IMR-90 (cell line): ENCODE measurements around the gene BMPER. TPM values are rescaled to one million over a fixed set of nuclear protein-coding genes. Genes with fewer than 3 reads are reported as not detected.
A peak's percentile ranks its signal among the peaks of the same experiment; 100 is the strongest.

Experiments
- ATAC-seq: fragments of 200-7000 bp; cut with Tn5 transposase; 2 replicates; pipeline ENCODE4 v1.9.1; 2020; ENCODE audit warnings: low read depth, mild to moderate bottlenecking, moderate library complexity
- BruUV-seq: library from RNA; stranded (reverse); fragments of 400-500 nt; replicated peaks from 2 replicates; lab custom pipeline; 2021; lab: Mats Ljungman, UMichigan
- CTCF ChIA-PET: fragments of 300-600 bp; formaldehyde crosslinking; extraction: SDS; loops from one replicate; lab custom pipeline; 2021; ENCODE audit warnings: antibody characterized with exemption; lab: Yijun Ruan, JAX
- POLR2A ChIA-PET: fragments of 300-600 bp; sonication (Branson Sonifier 250); formaldehyde crosslinking; loops from one replicate; lab custom pipeline; 2022; ENCODE audit warnings: antibody characterized with exemption; ENCODE audit not compliant: unreplicated experiment; lab: Charles Lee
- DNase-seq: peaks from one replicate; pipeline ENCODE4 v3.0.0; 2013
- H2AFZ ChIP-seq: replicated peaks from 2 replicates; pipeline ENCODE3; 2013; ENCODE audit warnings: low read length, mild to moderate bottlenecking; ENCODE audit not compliant: poor library complexity
- H2AK5ac ChIP-seq: 2 replicates; pipeline ENCODE4 v1.6.1; 2013; ENCODE audit warnings: low read depth, low read length, inconsistent platforms
- H2AK9ac ChIP-seq: replicated peaks from 2 replicates; pipeline ENCODE3; 2013; ENCODE audit warnings: mild to moderate bottlenecking, low read depth, low read length, moderate library complexity; ENCODE audit not compliant: poor library complexity
- H2BK120ac ChIP-seq: 2 replicates; pipeline ENCODE4 v1.6.1; 2013; ENCODE audit warnings: low read depth, low read length, inconsistent platforms
- H2BK15ac ChIP-seq: 3 replicates; pipeline ENCODE4 v1.6.1; 2013; ENCODE audit warnings: low read depth, low read length, inconsistent platforms
- H2BK20ac ChIP-seq: 2 replicates; pipeline ENCODE4 v1.6.1; 2013; ENCODE audit warnings: low read depth, mild to moderate bottlenecking, inconsistent platforms, low read length, moderate library complexity
- H2BK5ac ChIP-seq: 2 replicates; pipeline ENCODE4 v1.6.1; 2013; ENCODE audit warnings: mild to moderate bottlenecking, low read depth, low read length, inconsistent platforms; ENCODE audit not compliant: poor library complexity, severe bottlenecking
- H3K14ac ChIP-seq: replicated peaks from 2 replicates; pipeline ENCODE4 v1.6.1; 2013; ENCODE audit warnings: low read depth, low read length, inconsistent platforms
- H3K18ac ChIP-seq: 2 replicates; pipeline ENCODE4 v1.6.1; 2013; ENCODE audit warnings: low read depth, low read length, control low read depth
- H3K23ac ChIP-seq: 2 replicates; pipeline ENCODE4 v1.6.1; 2013; ENCODE audit warnings: low read depth, low read length, inconsistent platforms
- H3K27ac ChIP-seq: 2 replicates; pipeline ENCODE4 v1.5.1; 2013; ENCODE audit warnings: mild to moderate bottlenecking, control low read depth, low read length; ENCODE audit not compliant: insufficient read depth
- H3K27me3 ChIP-seq: 2 replicates; pipeline ENCODE4 v1.6.1; 2013; ENCODE audit warnings: low read length; ENCODE audit not compliant: control insufficient read depth, insufficient read depth
- H3K36me3 ChIP-seq: 2 replicates; pipeline ENCODE4 v1.6.1; 2013; ENCODE audit warnings: low read length, mixed read lengths; ENCODE audit not compliant: control insufficient read depth, insufficient read depth
- H3K4ac ChIP-seq: 2 replicates; pipeline ENCODE4 v1.6.1; 2013; ENCODE audit warnings: low read depth, low read length, inconsistent platforms
- H3K4me1 ChIP-seq: 2 replicates; pipeline ENCODE4 v1.6.1; 2013; ENCODE audit warnings: low read length, mixed read lengths; ENCODE audit not compliant: control insufficient read depth, insufficient read depth
- H3K4me2 ChIP-seq: 2 replicates; pipeline ENCODE4 v1.6.1; 2013; ENCODE audit warnings: low read depth, mild to moderate bottlenecking, control low read depth, low read length, moderate library complexity
- H3K4me3 ChIP-seq: 2 replicates; pipeline ENCODE4 v1.5.1; 2013; ENCODE audit warnings: low read depth, mild to moderate bottlenecking, control low read depth, low read length, moderate library complexity; ENCODE audit not compliant: insufficient read depth
- H3K56ac ChIP-seq: 2 replicates; pipeline ENCODE4 v1.6.1; 2013; ENCODE audit warnings: low read length, inconsistent platforms; ENCODE audit not compliant: insufficient read depth; ENCODE audit errors: extremely low read depth
- H3K79me1 ChIP-seq, 2 experiments: 2 replicates each; pipeline ENCODE4 v1.6.1; 2013; ENCODE audit warnings: low read length in 2 of 2, inconsistent platforms in 1 of 2, low read depth in 1 of 2
- H3K9ac ChIP-seq: 2 replicates; pipeline ENCODE4 v1.6.1; 2013; ENCODE audit warnings: low read depth, low read length, control low read depth
- H3K9me1 ChIP-seq: 2 replicates; pipeline ENCODE4 v1.6.1; 2013; ENCODE audit warnings: low read length, inconsistent platforms; ENCODE audit not compliant: insufficient read depth
- H3K9me3 ChIP-seq: 2 replicates; pipeline ENCODE4 v1.6.1; 2013; ENCODE audit warnings: low read length; ENCODE audit not compliant: control insufficient read depth, insufficient read depth
- H4K20me1 ChIP-seq: 2 replicates; pipeline ENCODE4 v1.6.1; 2013; ENCODE audit warnings: low read length, inconsistent platforms; ENCODE audit not compliant: insufficient read depth
- H4K5ac ChIP-seq: 2 replicates; pipeline ENCODE4 v1.6.1; 2013; ENCODE audit warnings: mild to moderate bottlenecking, low read depth, low read length, control low read depth
- H4K8ac ChIP-seq, 2 experiments: 2 replicates each; pipeline ENCODE4 v1.6.1; 2013; ENCODE audit warnings: low read depth in 2 of 2, low read length in 2 of 2, control low read depth in 1 of 2, inconsistent platforms in 1 of 2
- H4K91ac ChIP-seq: 2 replicates; pipeline ENCODE4 v1.6.1; 2013; ENCODE audit warnings: low read depth, low read length, inconsistent platforms; ENCODE audit not compliant: insufficient read depth
- BHLHE40 ChIP-seq: fragments of 150-350 bp; IDR thresholded peaks from 2 replicates; pipeline ENCODE4 v1.6.1; 2016; ENCODE audit warnings: mild to moderate bottlenecking, low read depth, low read length
- CEBPB ChIP-seq: IDR thresholded peaks from 2 replicates; pipeline ENCODE4 v1.6.1; 2012; ENCODE audit warnings: low read depth, low read length, improper control_type of control experiment
- CHD1 ChIP-seq: IDR thresholded peaks from 2 replicates; pipeline ENCODE4 v1.6.1; 2012; ENCODE audit warnings: low read depth, low read length, improper control_type of control experiment
- CTCF ChIP-seq: conservative IDR thresholded peaks from 2 replicates; pipeline ENCODE4 v1.5.1; 2012; ENCODE audit warnings: mild to moderate bottlenecking, low read depth, low read length, improper control_type of control experiment
- ELK1 ChIP-seq: fragments of 150-350 bp; IDR thresholded peaks from 2 replicates; pipeline ENCODE4 v1.6.1; 2016; ENCODE audit warnings: low read depth, mild to moderate bottlenecking, low read length, moderate library complexity, borderline replicate concordance
- FOS ChIP-seq: fragments of 150-350 bp; IDR thresholded peaks from 2 replicates; pipeline ENCODE4 v1.6.1; 2016; ENCODE audit warnings: low read depth, low read length
- MAFK ChIP-seq: IDR thresholded peaks from 2 replicates; pipeline ENCODE4 v1.6.1; 2012; ENCODE audit warnings: low read depth, low read length, improper control_type of control experiment
- MAZ ChIP-seq: IDR thresholded peaks from 2 replicates; pipeline ENCODE4 v1.6.1; 2012; ENCODE audit warnings: low read depth, mild to moderate bottlenecking, low read length, improper control_type of control experiment, moderate library complexity, borderline replicate concordance
- MXI1 ChIP-seq: IDR thresholded peaks from 2 replicates; pipeline ENCODE4 v1.6.1; 2012; ENCODE audit warnings: low read depth, mild to moderate bottlenecking, low read length, moderate library complexity, borderline replicate concordance
- NFE2L2 ChIP-seq: fragments of 150-350 bp; IDR thresholded peaks from 2 replicates; pipeline ENCODE4 v1.6.1; 2016; ENCODE audit warnings: low read depth, mild to moderate bottlenecking, low read length
- POLR2A ChIP-seq: IDR thresholded peaks from 2 replicates; pipeline ENCODE4 v1.6.1; 2012; ENCODE audit warnings: mild to moderate bottlenecking, low read depth, low read length
- RAD21 ChIP-seq: IDR thresholded peaks from 2 replicates; pipeline ENCODE4 v1.6.1; 2012; ENCODE audit warnings: low read length, improper control_type of control experiment
- RCOR1 ChIP-seq: IDR thresholded peaks from 2 replicates; pipeline ENCODE4 v1.6.1; 2012; ENCODE audit warnings: mild to moderate bottlenecking, low read length, improper control_type of control experiment; ENCODE audit not compliant: insufficient replicate concordance
- RFX5 ChIP-seq: IDR thresholded peaks from 2 replicates; pipeline ENCODE4 v1.8.0; 2012; ENCODE audit warnings: low read depth, mild to moderate bottlenecking, low read length, moderate library complexity
- SMC3 ChIP-seq: fragments of 150-350 bp; IDR thresholded peaks from 2 replicates; pipeline ENCODE4 v1.6.1; 2016; ENCODE audit warnings: low read depth, mild to moderate bottlenecking, antibody characterized with exemption, low read length, moderate library complexity
- USF2 ChIP-seq: fragments of 150-350 bp; IDR thresholded peaks from 2 replicates; pipeline ENCODE4 v1.6.1; 2017; ENCODE audit warnings: mild to moderate bottlenecking, antibody characterized with exemption, low read length, low read depth
- WGBS, 2 experiments: methylation state at CpG; one replicate each; pipeline versions ENCODE4 v1.1.5 to v1.1.7; 2013; ENCODE audit warnings: missing lambda C conversion rate in 2 of 2; ENCODE audit not compliant: insufficient read length in 1 of 2; ENCODE audit errors: extremely low coverage in 2 of 2; 5-methylcytosine and 5-hydroxymethylcytosine counted together
- dilution Hi-C: fragments of 300-500 bp; cut with HindIII; formaldehyde crosslinking; loops from one replicate; pipeline ENCODE4 v1.14.3; 2018; ENCODE audit warnings: low sequenced_read_pairs; ENCODE audit not compliant: unreplicated experiment
- in situ Hi-C: fragments of 300-500 bp; cut with MboI; formaldehyde crosslinking; loops from 3 replicates; pipeline ENCODE4 v1.14.3; 2019; ENCODE audit warnings: low sequenced_read_pairs, inconsistent platforms, mixed read lengths
- intact Hi-C: fragments of 100-400 bp; cut with micrococcal nuclease; formaldehyde crosslinking; loops from 2 replicates; pipeline ENCODE4 v1.10.0; 2022
- polyA plus RNA-seq, 3 experiments: library from polyadenylated mRNA; depleted of rRNA; stranded (reverse); fragments of >200 nt; gene quantifications; 2 replicates each; pipeline ENCODE4 v1.2.3, GENCODE V29; 2012; ENCODE audit warnings: low replicate concordance in 1 of 3
- total RNA-seq: library from RNA; depleted of rRNA; stranded (reverse); fragments of >200 nt; gene quantifications from 2 replicates; pipeline ENCODE4 v1.2.3, GENCODE V29; 2012

Gene BMPER
- total and polyA plus RNA-seq, 2 of the 4 experiments (the other 2 are of a cell fraction), result 6.2 to 7.9 TPM

GRCh38 chr7:33981226-33981625 lies 75.9 kb downstream of the BMPER start:
- Histone ChIP-seq H3K56ac (peak overlapping the region; percentile 97), H3K14ac (peak overlapping the region; percentile 89), H3K4me1 (peaks cover 25% of the 10 kb centered on the region), H4K91ac (peak overlapping the region; percentile 100), H2AFZ (peak overlapping the region; percentile 75), H3K4me2 (no peak overlapping the region), H3K27ac (peak overlapping the region; percentile 99), H2BK15ac (peak overlapping the region; percentile 97), H4K8ac (peak overlapping the region; percentile 95), H4K20me1 (no peaks in the 10 kb centered on the region), H3K9me1 (peaks cover 19% of the 10 kb centered on the region), H2BK5ac (peak overlapping the region; percentile 100), H3K27me3 (no peaks in the 10 kb centered on the region), H3K9ac (peak overlapping the region; percentile 61; the same call in 1 of the 2 replicates), H2BK20ac (peak overlapping the region; percentile 100), H3K18ac (peak overlapping the region; percentile 100), H2AK9ac (peak overlapping the region; percentile 82), H3K4ac (peak overlapping the region; percentile 100), H3K36me3 (peaks cover 1% of the 10 kb centered on the region; the same call in 1 of the 2 replicates), H3K4me3 (no peak overlapping the region), H2AK5ac (peak overlapping the region; percentile 100), H4K5ac (peak overlapping the region; percentile 100), H3K79me1 (peaks cover 3 to 6% of the 10 kb centered on the region in 2 experiments; a peak in 1 of 4 replicates), H2BK120ac (peak overlapping the region; percentile 100), H3K9me3 (no peaks in the 10 kb centered on the region), H3K23ac (peak overlapping the region; percentile 91)
- intact Hi-C loops (loop anchor here (5.0 to 10.0 kb wide), 2 partner anchors 154 to 176 kb away; no protein-coding TSS in a partner anchor), dilution Hi-C loops (no loop called here), in situ Hi-C loops (no loop called here)
- no TSS peak for BruUV-seq
- ChIA-PET CTCF (interaction anchor here (0.8 to 2.3 kb wide), 8 partner anchors 38 to 340 kb away, joined by 3 to 30 read pairs (median 4); no protein-coding TSS in a partner anchor), POLR2A (no interaction called here)
- TF ChIP-seq RFX5 (no peak), MXI1 (no peak), SMC3 (no peak), MAFK (no peak), CTCF (no peak), FOS (no peak), RCOR1 (no peak), CEBPB (no peak), POLR2A (no peak), USF2 (no peak), CHD1 (no peak), NFE2L2 (no peak), BHLHE40 (no peak), ELK1 (no peak), MAZ (no peak), RAD21 (no peak)
- DNase-seq (peak; percentile 15), ATAC-seq (no peak)
- WGBS, 2 experiments, result no CpG with 5 or more reads among the region's 3 CpGs
